K562 (cell line): ENCODE results near the gene ZSCAN2. TPM values are rescaled to one million over a fixed set of nuclear protein-coding genes. Genes with fewer than 3 reads are reported as not detected.
A peak's percentile ranks its signal among the peaks of the same experiment; 100 is the strongest.

Experiments
- ATAC-seq: fragments of 200-7000 bp; cut with Tn5 transposase; 3 replicates; pipeline ENCODE4 v1.9.1; 2020; ENCODE audit warnings: moderate library complexity
- BruUV-seq: library from RNA; stranded (reverse); fragments of 400-500 nt; replicated peaks from 2 replicates; lab custom pipeline; 2021; lab: Mats Ljungman, UMichigan
- CTCF ChIA-PET: fragments of 300-600 bp; formaldehyde crosslinking; extraction: SDS; loops from one replicate; lab custom pipeline; 2021; ENCODE audit warnings: low intra/inter-chr PET ratio; lab: Yijun Ruan, JAX
- POLR2A ChIA-PET: fragments of 300-600, 350-650 bp; sonication (Branson Sonifier 250); formaldehyde crosslinking; extraction: SDS; loops from one replicate; lab custom pipeline; 2021; ENCODE audit warnings: antibody characterized with exemption, inconsistent platforms; lab: Yijun Ruan, JAX
- DNase-seq, 4 experiments: peaks; one replicate each; pipeline versions ENCODE4 v3.0.0 to v3.0.0-alpha.2; 2011 to 2018; ENCODE audit warnings: low spot score in 3 of 4, mixed read lengths in 3 of 4; ENCODE audit errors: extremely low read depth in 1 of 4
- FAIRE-seq: peaks from 2 replicates; lab custom pipeline; 2011; peaks lifted over from hg19 to GRCh38; lab: Jason Lieb, UNC
- H2AFZ ChIP-seq: 2 replicates; pipeline ENCODE4 v1.6.0; 2011; ENCODE audit warnings: low read depth, low read length, control low read depth, inconsistent platforms
- H3K27ac ChIP-seq: fragments of 200-600 bp; 3 replicates; pipeline ENCODE4 v1.8.0; 2011; ENCODE audit warnings: low read depth, mild to moderate bottlenecking, control low read depth, inconsistent platforms, low read length, moderate library complexity, mixed read lengths; ENCODE audit errors: extremely low read depth
- H3K27me3 ChIP-seq, 2 experiments: fragments of 300-600 bp in 1 of 2; 2 replicates in 1 of 2; 3 replicates in 1 of 2; pipeline versions ENCODE4 v1.6.0 to v1.8.0; 2011; ENCODE audit warnings: inconsistent platforms in 2 of 2, low read length in 2 of 2, mild to moderate bottlenecking in 1 of 2, mixed read lengths in 1 of 2, moderate library complexity in 1 of 2; ENCODE audit not compliant: control insufficient read depth in 2 of 2, insufficient read depth in 2 of 2
- H3K36me3 ChIP-seq: fragments of 300-600 bp; 3 replicates; pipeline ENCODE4 v1.8.0; 2011; ENCODE audit warnings: mild to moderate bottlenecking, low read length, inconsistent platforms; ENCODE audit not compliant: control insufficient read depth, insufficient read depth
- H3K4me1 ChIP-seq, 2 experiments: fragments of 200-600 bp in 1 of 2; replicated peaks in 1 of 2; 2 replicates in 1 of 2; 3 replicates in 1 of 2; pipeline versions ENCODE4 v1.5.1 to v1.8.0; 2011; ENCODE audit warnings: inconsistent platforms in 2 of 2, low read length in 2 of 2, mild to moderate bottlenecking in 1 of 2, mixed read lengths in 1 of 2, moderate library complexity in 1 of 2; ENCODE audit not compliant: control insufficient read depth in 2 of 2, insufficient read depth in 2 of 2
- H3K4me2 ChIP-seq: 2 replicates; pipeline ENCODE4 v1.6.1; 2011; ENCODE audit warnings: low read length, control low read depth, inconsistent platforms, mixed read lengths; ENCODE audit not compliant: insufficient read depth
- H3K4me3 ChIP-seq: fragments of 200-600 bp; sonication (generic), shearing (Covaris generic); 2 replicates; pipeline ENCODE4 v1.5.1; 2016; ENCODE audit warnings: control low read depth, inconsistent platforms
- H3K79me2 ChIP-seq: fragments of 200-600 bp; 3 replicates; pipeline ENCODE4 v1.8.0; 2011; ENCODE audit warnings: low read length, inconsistent platforms; ENCODE audit not compliant: control insufficient read depth, insufficient read depth
- H3K9ac ChIP-seq, 2 experiments: 2 replicates each; pipeline versions ENCODE4 v1.6.0 to v1.6.1; 2011; ENCODE audit warnings: low read depth in 2 of 2, low read length in 2 of 2, control low read depth in 1 of 2, inconsistent platforms in 1 of 2, mild to moderate bottlenecking in 1 of 2, mixed read lengths in 1 of 2; ENCODE audit not compliant: insufficient read depth in 1 of 2
- H3K9me1 ChIP-seq: one replicate; pipeline ENCODE4 v1.6.0; 2011; ENCODE audit warnings: inconsistent platforms, mild to moderate bottlenecking, low read length, moderate library complexity; ENCODE audit not compliant: control insufficient read depth, insufficient read depth
- H3K9me3 ChIP-seq: replicated peaks from 2 replicates; pipeline ENCODE4 v1.5.1; 2011; ENCODE audit warnings: low read depth, low read length, inconsistent platforms; ENCODE audit not compliant: control insufficient read depth, insufficient read depth
- H4K20me1 ChIP-seq: replicated peaks from 2 replicates; pipeline ENCODE4 v1.6.1; 2011; ENCODE audit warnings: low read length, inconsistent platforms, mixed read lengths; ENCODE audit not compliant: control insufficient read depth, insufficient read depth
- ARID1B ChIP-seq: fragments of 450-650 bp; IDR thresholded peaks from 2 replicates; pipeline ENCODE4 v1.6.1; 2016; ENCODE audit warnings: antibody characterized with exemption, mild to moderate bottlenecking, inconsistent platforms
- CREB5 ChIP-seq: fragments of 250-450 bp; sonication (Bioruptor Pico); IDR thresholded peaks from 2 replicates; pipeline ENCODE4 v1.5.0; 2020; ENCODE audit warnings: mild to moderate bottlenecking
- GABPB1 ChIP-seq: sonication (generic); formaldehyde crosslinking; IDR thresholded peaks from 2 replicates; pipeline ENCODE4 v1.8.0; 2022; ENCODE audit warnings: mild to moderate bottlenecking, missing genetic modification reagents
- HBP1 ChIP-seq: fragments of 450-650 bp; formaldehyde crosslinking; IDR thresholded peaks from 2 replicates; pipeline ENCODE4 v1.4.0; 2022; ENCODE audit warnings: missing genetic modification characterization
- NFIX ChIP-seq: fragments of 250-450 bp; sonication (Bioruptor Pico); IDR thresholded peaks from 2 replicates; pipeline ENCODE4 v1.4.0; 2020; ENCODE audit warnings: low read depth, mild to moderate bottlenecking, moderate library complexity
- OTX1 ChIP-seq: fragments of 450-650 bp; formaldehyde crosslinking; IDR thresholded peaks from 2 replicates; pipeline ENCODE4 v1.4.0; 2022; ENCODE audit warnings: mild to moderate bottlenecking
- PKNOX1 ChIP-seq: fragments of 450-650 bp; IDR thresholded peaks from 2 replicates; pipeline ENCODE4 v1.6.1; 2016
- POLR2A ChIP-seq: fragments of 450-650 bp; conservative IDR thresholded peaks from 2 replicates; pipeline ENCODE4 v1.6.1; 2016
- TCF15 ChIP-seq: fragments of 250-450 bp; sonication (Bioruptor Pico); IDR thresholded peaks from 2 replicates; pipeline ENCODE4 v1.8.0; 2022; ENCODE audit warnings: moderate library complexity, mild to moderate bottlenecking, inconsistent platforms
- ZHX1 ChIP-seq: fragments of 150-350 bp; conservative IDR thresholded peaks from 2 replicates; pipeline ENCODE4 v1.6.1; 2014; ENCODE audit warnings: low read length
- WGBS: fragments of 100-300 bp; shearing (Covaris generic); methylation state at CpG from one replicate; pipeline ENCODE4 v1.1.6; 2016; ENCODE audit warnings: low coverage, mixed read lengths; ENCODE audit not compliant: insufficient coverage; ENCODE audit errors: missing lambda C conversion rate; 5-methylcytosine and 5-hydroxymethylcytosine counted together
- in situ Hi-C: fragments of 300-500 bp; cut with MboI; formaldehyde crosslinking; loops from 4 replicates; pipeline ENCODE4 v1.15.0; 2018; ENCODE audit warnings: inconsistent platforms, mixed read lengths
- intact Hi-C: fragments of 100-400 bp; cut with micrococcal nuclease; formaldehyde crosslinking; loops from 2 replicates; pipeline ENCODE4 v1.14.2; 2022
- polyA plus RNA-seq, 8 experiments: library from polyadenylated mRNA; depleted of rRNA in 4 of 8; stranded (reverse) in 5 of 8; unstranded in 3 of 8; fragments of >200 nt; fragmentation: Nextera tagmentation in 2 of 8; fragmentation: Illumina TruSeq in 1 of 8; extraction: Ambion mirVana in 2 of 8; extraction: Trizol in 1 of 8; gene quantifications; 2 replicates each; pipeline versions ENCODE4 v1.2.1 to v1.2.3, GENCODE V29; 2011 to 2014; ENCODE audit warnings: inconsistent platforms in 1 of 8, missing spikeins in 1 of 8
- total RNA-seq, 7 experiments: library from RNA; depleted of rRNA in 6 of 7; stranded (reverse); fragments of >200 nt in 6 of 7; fragmentation: Illumina TruSeq in 2 of 7; extraction: Trizol in 2 of 7; gene quantifications; 2 replicates each; pipeline versions ENCODE4 v1.2.1 to v1.2.3, GENCODE V29; 2011 to 2021; ENCODE audit warnings: low replicate concordance in 1 of 7
- TF ChIP-seq, protein P1 (sequence below): sonication (generic); formaldehyde crosslinking; IDR thresholded peaks from 2 replicates; pipeline ENCODE4 v1.9.0; 2022; ENCODE audit warnings: mild to moderate bottlenecking, missing genetic modification reagents

ZSCAN2 gene
- total and polyA plus RNA-seq, 9 of the 15 experiments (the other 6 are each of a cell fraction or from before 2014, with no cell fraction given), result 1.7 to 14.2 (median 6.6) TPM

GRCh38 chr15:84659904-84660781 lies 59.3 kb downstream of the ZSCAN2 start (continued):
- no peak for TF ChIP-seq HBP1 (CRISPR knock-in tag)
- no peak for TF ChIP-seq CREB5
- TF ChIP-seq NFIX (CRISPR knock-in tag), result no peak
- TF ChIP-seq POLR2A, result peak; percentile 14; the same call in 1 of the 2 replicates
- no peak for TF ChIP-seq GABPB1
- TF ChIP-seq, all 486 proteins: peak for 2

- intact Hi-C loops, result no loop called here
- H4K20me1 ChIP-seq, result no peaks in the 10 kb centered on the region
- POLR2A ChIA-PET, result interaction anchor here (0.9 kb wide), 1 partner anchor 43 kb away, joined by 3 read pairs; no protein-coding TSS in a partner anchor
- H3K9me1 ChIP-seq, result no peaks in the 10 kb centered on the region
- H3K4me2 ChIP-seq, result no peak overlapping the region
- H3K4me1 ChIP-seq, result peaks cover 0 to 5% of the 10 kb centered on the region in 2 experiments; a peak in 2 of 5 replicates
- H3K9me3 ChIP-seq, result no peaks in the 10 kb centered on the region
- no peak for DNase-seq
- in situ Hi-C loops, result no loop called here
- no peak for FAIRE-seq
- ATAC-seq, result no peak
- 91% methylated on average over 9 of the region's 10 CpGs for WGBS
- H3K27ac ChIP-seq, result no peak overlapping the region
- peaks cover 15% of the 10 kb centered on the region; the same call in 2 of the 3 replicates for H3K36me3 ChIP-seq
- H3K9ac ChIP-seq, result no peak overlapping the region
- no peak overlapping the region for H3K4me3 ChIP-seq
- CTCF ChIA-PET, result no interaction called here
- no peaks in the 10 kb centered on the region for H3K27me3 ChIP-seq
- H3K79me2 ChIP-seq, result no peaks in the 10 kb centered on the region
- no peak overlapping the region for H2AFZ ChIP-seq
- no TSS peak for BruUV-seq
- TF ChIP-seq ZHX1 (no peak), TCF15 (CRISPR knock-in tag) (no peak), OTX1 (CRISPR knock-in tag) (no peak), ARID1B (no peak), PKNOX1 (no peak)
- TF ChIP-seq, protein P1, sequence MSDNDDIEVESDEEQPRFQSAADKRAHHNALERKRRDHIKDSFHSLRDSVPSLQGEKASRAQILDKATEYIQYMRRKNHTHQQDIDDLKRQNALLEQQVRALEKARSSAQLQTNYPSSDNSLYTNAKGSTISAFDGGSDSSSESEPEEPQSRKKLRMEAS (CRISPR knock-in tag), result no peak
Observed at GRCh38 chr15:84661001-84661400, 60.2 kb downstream of the ZSCAN2 start.
